Measurements from ENCODE around the gene TSHZ2.
A peak's percentile ranks its signal among the peaks of the same experiment; 100 is the strongest.

The TSHZ2 gene

DNA sequence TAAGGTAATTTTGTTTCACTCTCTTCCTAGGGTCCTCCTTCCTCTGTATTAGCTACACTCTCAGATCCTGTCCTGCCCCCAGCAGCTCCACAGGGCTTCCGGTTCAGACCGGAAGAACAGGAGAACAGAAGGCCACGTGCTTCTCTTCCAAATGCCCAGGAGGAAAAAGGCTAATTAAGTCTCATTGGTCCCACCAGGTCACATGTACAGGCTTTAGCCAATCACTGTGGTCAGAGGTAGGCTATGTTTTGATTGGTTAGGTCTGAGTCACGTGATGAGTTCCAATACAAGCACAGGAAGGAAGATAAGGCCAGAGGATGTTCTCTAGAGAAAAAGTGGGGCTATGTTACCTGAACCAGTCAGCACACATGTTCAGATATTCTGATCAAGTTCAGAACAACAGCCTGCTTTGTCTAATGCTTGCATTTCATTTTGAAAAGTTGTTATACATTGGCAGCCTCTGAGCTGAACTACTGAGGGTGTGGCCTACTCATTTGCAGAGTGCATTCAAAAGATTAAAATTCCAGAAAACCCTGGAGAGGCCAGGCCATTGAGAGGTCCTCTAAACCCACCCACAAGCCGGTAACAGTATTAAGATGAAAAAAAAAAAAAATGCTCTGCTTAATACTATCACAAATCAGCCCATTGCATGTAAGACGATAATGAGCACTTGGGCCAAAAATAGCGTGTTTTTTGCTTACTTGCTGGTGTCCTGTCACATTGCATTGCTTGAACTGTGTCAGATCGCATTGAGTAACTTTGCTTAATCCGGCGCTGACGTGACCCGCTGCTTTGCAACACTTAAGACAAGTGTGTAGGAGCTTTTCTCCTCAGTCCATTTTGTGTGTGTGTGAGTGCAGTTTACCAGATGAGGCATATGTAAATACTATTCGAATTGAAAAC, 170.3 kb downstream of the TSHZ2 start:
- DNase-seq = no peak

DNA sequence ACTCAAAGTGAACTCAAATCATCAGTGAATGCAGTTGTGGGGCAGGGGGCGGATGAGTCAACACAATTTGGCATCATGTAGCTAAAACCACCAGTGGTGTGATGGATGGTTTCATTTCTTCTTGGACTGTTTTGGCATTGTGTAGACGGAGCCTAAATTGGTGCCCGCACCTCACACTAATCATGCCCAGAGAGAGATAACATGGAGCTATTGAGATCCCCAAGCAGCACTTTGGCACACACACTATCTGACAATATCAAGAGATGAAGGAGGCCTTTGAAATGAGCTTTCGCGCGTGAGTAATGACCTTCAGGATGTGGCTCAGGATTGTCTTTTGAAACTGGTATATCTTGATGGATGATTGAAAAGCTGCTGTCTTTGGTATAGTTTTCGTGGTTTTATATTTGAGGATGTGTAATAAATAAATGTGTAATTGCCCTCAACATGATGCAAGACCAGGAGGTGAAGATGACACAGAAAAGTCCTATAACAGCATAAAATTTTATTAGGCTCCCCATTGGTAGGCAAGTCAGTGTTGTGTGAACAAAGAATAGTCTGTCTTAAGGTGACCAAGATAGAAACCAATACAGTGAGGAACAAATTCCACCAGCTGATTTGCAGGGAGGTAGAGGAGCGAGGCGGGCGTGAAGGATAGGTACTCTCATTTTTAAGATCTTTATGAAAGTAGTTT, 174.2 kb downstream of the TSHZ2 start:
- no peak for DNase-seq

DNA sequence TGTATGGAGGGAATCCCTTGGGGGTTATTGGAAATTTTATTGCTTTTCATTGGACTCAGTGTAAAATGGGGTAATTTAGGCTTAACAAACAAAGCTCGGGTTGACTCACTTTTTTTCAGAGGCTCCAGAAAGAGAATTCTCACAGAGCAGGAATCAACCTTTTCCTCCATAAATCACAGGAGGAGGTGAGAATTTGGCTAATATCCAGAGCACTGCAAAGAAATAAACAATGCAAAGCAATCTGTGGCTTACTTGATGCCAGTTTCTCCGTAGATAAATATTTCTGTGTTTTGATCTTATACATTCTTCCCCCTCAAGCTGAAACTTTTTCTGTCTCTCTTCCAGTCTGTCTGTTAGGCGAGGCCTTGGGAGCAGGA, 176.6 kb downstream of the TSHZ2 start:
- DNase-seq = no peak

DNA sequence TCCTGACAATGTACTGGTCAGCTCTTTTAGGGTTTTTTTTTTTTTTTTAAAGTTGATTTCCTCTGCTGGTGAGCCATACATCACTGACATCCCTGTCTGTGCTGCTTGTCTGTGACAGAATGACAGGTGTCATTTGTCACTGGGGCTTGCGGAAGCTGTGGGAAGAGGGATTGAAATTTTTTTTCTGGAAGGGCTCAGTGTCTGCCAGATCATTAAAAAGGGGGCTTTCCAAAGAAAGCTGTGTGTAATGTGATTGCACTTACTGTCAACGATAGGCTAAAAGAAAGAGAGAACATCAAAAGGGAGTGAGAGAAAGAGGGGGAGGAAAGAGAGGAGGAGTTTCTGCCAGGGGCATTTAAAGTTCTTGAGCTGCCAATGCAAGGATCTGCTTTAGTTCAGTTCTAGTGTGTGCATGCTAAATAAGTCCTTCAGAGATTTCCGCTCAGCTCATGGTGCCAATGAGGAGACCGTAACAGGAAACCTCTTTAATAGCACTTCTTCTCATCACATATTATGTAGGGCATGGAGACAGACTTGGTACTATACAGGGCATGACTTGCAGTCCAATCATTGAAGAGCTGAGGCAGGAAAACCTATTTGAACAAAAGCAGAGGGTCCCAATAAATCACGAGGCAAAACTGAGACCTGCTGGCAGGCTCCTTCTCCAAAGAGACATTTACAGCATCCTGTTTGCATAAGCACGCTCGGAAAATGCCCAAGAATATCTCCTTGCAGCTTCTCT, 177.2 kb downstream of the TSHZ2 start:
- DNase-seq = no peak

DNA sequence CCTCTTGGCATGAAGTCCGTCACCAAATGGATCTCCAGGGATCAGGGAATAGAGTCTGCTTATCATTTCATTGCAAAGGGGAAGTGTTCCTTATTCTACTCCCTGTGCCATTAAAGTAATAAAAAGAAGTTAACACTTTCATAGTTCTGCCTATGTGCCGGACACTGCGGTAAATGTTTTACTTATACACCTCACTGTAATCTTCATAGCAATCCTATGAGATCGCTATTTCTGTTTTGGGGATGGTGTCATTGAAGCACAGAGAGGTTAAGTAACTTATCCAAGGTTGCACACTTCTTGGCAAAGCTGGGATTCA, 177.7 kb downstream of the TSHZ2 start:
- DNase-seq = no peak

DNA sequence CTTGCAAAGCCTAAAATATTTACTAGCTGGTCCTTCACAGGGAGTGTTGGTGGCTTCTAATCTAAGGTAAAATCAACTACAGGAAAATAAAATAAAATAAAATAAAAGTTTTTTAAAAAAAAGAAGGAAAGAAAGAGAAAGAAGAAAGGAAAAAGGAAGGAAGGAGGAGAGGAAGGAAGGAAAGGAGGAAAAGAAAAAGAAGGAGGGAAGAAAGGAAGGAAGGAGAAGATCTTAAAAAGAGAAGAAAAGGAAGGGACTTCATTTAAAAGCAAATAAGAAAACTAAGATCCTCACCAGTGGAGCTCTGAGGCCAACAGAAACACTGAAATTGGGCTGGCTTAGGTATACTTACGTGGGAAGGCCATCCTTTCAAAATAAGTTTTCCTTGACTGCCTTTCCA, 178.4 kb downstream of the TSHZ2 start:
- no peak for DNase-seq

DNA sequence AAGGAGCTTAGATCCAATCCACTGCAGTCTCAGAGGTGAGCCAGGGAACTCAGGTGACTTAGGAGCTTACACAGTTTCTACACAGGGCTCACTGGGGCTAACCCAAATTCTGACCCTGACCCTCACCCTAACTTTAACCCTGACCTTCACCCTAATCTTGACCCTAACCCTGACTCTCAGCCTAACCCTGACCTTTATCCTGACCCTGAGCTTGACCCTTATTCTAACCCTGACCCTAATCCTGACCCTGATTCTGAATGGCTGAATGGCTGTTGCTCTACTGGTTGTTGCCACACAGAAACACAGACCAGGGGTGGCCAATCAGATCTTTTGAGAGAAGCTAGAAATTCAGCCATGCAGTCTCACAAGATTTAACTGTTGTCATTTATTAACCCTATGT, 180.1 kb downstream of the TSHZ2 start:
- no peak for DNase-seq

DNA sequence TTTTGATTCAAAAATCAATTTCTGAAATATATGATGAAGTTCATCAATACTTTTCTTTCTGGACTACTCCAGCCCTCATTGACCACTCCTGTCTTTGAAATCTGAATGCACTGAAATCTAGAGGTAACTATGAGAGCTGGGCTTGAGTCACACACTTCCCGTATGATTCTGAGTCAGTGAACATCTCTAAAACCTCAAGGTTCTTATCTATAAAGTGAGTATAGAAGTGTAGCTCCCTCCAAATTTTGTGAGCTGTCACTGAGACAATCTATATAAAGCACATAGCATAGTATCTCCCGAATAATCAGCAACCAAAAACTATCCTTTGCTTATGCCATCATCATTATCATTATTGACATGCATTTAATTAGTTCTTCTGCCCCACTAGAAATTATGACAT, 182.4 kb downstream of the TSHZ2 start:
- DNase-seq = no peak

DNA sequence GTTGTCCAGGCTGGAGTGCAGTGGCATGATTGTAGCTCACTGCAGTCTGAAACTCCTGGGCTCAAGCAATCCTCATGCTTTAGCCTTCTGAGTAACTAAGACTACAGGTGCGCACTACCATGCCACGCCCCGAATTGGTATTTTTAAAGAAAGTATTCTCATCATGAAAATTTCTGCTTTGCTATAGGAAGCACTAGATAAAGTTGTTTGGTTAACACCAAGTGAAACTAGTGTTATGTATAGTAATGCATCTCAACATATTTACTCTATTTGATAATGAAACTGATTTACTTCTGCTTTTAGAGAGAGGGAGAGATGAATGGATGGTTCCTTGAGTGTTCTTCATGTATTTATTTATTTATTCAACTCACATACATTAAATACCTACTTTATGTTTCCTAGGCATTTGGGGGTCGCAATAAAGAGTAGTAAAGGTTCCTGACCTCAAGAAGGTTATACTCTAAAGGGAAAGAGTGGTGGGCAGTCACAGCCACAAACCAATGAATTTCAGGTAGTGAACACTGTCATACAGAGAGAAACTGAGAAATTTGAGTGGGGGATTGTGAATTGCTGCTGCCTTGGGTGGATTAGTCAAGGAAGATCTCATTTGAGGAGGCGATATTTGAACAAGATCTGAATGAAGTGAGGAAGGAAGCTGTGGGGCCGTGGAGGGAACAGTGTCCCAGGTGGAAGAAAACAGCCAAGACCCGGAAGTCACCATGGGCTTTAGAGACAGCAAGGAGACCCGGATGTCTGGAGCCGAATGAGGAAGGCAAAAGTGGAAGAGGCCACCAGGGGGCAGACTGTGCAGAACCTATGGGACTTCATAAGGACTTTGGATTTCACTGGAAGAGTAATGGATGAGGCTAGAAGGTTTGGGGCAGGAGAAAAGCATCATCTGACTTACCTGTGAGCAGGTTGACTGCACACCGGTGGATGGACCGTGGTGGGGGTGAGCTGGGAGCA, 185.6 kb downstream of the TSHZ2 start:
- peak; percentile 57 to 72 (median 62) for DNase-seq

DNA sequence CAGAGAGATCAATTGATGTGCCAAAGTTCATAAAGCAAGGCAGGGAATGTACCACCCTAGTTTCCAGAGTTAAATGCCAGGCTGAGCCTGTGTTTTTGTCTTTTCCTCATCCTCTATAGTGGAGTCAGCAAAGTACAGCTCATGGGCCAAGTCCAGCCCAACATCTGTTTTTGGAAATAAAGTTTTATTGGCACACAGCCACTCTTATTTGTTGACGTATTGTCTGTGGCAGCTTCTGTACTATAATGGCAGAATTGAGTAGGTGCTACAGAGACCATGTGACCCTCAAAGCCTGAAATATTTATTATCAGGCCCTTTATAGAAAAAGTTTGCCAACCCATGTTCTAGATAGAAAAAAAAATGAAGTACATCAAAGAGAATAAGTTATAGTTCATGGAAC, 187.0 kb downstream of the TSHZ2 start:
- no peak for DNase-seq

DNA sequence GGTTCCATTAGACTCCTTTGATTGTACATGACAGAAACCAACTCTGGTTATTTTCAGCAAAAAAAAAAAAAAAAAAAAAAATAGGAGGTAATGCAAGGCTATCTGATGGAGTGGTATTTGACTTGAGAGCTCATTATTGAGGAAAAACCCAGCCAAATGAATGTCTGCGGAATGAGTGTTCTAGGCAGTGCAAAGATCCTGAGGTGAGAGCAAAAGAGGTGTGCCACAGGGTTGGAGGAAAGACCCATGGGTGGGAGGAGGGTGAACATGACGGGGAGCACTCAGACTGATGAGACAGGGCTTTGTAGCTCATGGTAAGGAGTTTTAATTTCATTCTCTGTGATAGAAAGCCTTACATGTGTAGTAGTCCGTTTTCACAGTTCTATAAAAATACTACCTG, 188.9 kb downstream of the TSHZ2 start:
- DNase-seq = no peak

DNA sequence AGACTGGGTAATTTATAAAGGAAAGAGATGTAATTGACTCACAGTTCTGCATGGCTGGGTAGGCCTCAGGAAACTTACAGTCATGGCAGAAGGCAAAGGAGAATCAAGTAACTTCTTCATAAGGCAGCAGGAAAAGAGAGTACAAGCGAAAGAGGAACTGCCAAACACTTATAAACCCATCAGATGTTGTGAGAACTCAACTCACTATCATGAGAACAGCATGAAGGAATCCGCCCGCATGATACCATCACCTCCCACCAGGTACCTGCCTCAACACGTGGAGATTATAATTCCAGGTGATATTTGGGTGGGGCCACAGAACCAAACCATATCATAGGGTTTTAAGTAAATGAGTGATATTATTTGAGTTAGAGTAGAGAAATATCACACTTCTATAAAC, 189.3 kb downstream of the TSHZ2 start:
- no peak for DNase-seq

DNA sequence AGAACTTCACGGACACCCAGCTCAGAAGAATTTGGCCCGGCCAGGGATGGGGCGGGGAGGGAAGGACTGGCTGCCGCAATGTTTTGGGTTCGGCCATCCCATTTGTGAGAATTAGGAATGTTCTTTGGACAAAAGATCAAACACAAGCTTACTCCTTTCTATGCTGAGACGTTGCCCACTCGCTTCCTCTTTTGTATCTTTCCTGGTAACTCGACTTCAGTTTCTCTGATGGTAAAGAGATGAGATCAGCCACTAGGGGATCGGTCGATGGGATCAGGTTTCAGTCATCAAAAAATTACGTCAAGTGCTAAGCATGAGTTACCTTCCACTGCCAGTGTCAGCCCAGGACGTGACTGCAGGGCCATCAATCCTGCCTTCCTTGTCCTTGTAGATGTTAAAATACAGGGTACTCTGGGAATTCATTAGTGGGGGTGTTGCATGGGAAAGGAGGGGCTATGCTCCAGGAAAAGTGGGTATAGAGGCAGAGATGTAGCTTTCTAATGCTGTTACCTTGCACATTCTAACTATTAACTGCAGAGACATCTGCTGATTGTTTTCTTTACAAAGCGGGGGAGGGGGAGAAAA, 190.2 kb downstream of the TSHZ2 start:
- DNase-seq = peak in 2 of 3 donors; percentile 6 to 36

DNA sequence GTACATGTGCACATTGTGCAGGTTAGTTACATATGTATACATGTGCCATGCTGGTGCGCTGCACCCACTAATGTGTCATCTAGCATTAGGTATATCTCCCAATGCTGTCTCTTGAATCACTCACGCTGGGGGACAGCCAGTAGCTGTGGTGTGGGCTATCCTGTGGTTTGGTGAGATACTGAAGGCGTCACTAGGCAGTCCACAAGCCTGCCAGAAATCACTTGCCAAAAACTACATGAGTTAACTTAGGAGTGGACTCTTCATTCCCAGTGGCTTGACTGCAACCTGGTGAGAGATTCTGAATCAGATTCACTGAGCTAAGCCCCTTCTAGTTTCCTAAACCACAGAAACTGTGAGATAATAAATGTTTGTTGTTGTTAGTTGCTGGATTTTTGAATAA, 191.3 kb downstream of the TSHZ2 start:
- DNase-seq = no peak

DNA sequence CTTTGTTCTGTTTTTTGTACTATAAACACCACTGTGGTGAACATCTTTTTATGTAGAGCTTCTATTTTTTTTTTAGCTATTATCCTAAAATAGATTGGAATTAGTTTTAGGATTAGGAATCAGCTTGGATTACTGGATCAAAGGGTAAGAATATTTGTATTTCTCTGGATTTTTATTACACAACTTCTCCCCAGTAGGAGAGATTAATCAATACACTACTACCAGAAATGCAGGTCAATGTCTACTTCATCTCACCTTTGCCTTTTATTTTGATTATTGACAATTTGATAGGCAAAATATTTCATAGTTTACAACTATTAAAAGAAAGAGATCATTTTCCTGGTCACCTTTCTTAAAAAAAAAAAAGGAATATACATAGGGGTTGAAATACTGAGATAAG, 191.9 kb downstream of the TSHZ2 start:
- no peak for DNase-seq

DNA sequence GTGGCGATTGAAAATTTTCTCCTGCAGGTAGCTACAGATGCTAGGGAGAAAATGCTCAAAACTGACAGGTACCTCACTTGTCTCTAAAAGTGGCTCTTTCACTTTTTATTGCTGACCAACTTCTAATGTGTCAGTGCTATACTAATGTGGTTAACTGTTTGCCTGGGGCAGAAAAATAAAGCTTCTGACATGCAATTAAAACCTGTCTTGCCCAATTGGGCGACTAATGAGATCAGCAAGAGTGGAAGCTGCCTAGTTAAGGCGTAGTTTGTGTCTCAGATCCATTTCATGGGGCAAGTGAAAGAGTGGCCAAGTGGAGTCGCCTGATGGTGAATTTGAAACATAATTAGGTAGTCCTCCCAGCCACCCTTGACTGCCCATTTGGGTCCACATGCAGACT, 193.3 kb downstream of the TSHZ2 start:
- DNase-seq = no peak

DNA sequence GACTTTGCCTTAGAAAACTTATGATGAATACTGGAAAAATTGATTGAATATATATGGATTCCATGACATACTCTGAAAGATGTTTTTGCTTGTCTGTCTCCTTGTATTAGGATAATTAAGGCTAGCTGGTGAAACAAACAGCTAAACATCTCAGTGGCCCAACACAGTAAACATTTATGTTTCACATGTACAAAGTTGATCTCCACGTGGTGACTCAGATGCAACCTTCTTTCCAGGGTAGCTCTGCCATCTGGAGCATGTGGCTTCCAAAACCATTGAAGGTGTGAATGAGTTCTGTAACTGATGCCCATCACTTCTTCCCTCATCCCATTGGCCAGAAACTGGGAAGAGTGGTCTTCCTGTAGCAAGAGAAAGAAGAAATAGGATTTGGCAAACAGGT, 196.3 kb downstream of the TSHZ2 start:
- DNase-seq = no peak

DNA sequence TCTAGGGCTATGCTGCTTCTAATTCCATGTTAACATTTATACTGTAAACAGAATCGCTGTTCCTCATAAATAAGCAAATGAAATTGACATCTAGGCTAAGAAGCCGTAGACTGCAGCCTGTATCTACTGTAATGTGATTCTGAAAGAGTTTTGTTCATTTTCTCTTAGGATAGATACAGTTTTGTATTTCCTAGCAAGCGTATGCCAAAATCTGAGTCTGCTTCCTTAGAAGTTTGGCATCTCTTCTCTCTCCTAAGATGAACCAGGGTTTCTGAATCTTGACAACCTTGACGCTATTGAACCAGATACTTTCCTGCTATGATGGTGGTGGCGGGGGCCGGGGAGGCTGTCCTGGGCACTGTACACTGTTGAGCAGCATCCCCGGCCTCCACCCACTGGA, 198.0 kb downstream of the TSHZ2 start:
- DNase-seq = no peak

DNA sequence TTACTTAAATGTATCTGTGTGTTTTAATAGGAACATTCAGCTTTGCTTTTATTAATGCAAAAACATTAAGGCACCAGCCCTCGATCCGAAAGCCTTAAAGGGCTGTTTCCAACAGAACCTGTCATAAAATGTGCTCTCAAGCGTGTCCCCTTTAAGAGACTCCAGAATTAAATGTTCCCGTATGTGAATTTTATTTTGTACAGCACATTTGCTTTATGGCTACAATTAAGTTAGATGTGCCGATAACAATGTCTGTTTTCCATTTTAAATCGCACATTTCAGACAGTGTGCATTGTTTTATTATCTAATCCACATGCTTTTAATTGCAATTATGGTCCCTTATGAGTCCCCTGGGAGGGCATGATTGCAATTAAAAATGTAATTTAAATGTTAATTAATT, 198.9 kb downstream of the TSHZ2 start:
- DNase-seq = no peak

DNA sequence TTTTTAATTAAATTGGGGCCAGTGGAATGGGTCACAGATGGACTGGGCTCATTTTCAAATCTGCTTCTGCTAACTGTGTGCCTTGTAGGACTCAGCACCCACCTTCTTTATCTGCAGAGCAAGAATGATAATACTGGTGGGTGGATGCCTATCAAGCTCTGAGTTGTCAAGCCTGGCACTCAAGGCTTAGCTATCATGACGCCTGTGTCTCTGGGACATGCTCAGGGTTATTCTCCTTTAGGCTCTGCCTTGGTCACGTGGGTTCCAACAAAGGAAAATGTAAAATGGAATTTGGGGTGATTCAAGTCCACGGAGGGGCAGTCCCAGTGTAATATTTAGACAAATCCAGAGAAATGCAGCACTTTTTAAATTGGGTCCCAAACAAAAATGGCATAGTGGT, 202.3 kb downstream of the TSHZ2 start:
- no peak for DNase-seq

DNA sequence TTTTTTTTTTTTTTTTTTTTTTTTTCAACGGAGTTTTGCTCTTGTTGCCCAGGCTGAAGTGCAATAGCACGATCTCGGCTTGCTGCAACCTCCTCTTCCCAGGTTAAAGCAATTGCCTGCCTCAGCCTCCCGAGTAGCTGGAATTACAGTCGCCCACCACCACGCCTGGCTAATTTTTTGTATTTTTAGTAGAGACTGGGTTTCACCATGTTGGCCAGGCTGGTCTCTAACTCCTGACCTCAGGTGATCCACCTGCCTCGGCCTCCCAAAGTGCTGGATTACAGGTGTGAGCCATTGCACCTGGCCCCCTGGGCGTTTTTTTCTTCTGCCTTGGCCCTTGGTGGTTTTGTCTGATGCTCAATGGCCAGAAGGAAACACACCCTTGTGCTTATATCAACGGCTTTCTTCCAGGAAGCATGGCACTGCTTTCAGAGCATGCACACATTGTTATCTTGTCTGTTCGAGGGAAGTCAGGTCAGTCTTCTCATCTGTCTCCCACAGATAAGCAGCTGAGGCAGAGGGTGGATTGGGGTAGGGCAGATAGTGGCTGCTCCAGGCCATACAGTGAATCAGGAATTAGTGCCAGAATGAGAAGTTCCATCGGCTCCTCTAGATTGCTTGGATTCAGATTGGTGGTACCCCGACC, 203.1 kb downstream of the TSHZ2 start:
- no peak for DNase-seq

DNA sequence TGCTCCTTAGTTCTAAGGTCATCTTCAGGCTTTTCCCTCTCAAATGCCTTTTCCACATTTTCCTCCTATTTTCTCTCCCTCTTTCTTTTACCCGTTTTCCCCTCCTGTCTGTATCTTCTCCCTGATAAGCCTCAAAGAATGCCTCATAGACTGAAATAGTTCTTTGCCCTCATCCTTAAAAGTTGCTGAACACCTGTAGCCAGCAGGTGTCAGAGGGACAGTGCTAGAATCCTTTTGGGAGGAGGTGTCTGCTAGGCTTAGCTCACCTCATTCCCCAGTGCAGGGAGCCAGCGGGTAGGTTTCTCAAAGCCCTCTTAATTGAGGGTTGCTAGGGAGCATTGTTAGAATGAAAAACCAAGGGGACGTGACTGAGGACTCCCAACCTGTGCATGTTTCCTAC, 204.0 kb downstream of the TSHZ2 start:
- DNase-seq = no peak
